Stimulated activated naive CD8-positive, alpha-beta T cell treated with anti-CD3 and anti-CD28 coated beads, Interleukin-15, amount 100 ng/mL, for 72 hours (primary cell): ENCODE results near the gene MCM8.

ENCODE experiments used
- ATAC-seq: fragments of 150-1000 bp; cut with Tn5 transposase; 2 replicates; pipeline ENCODE4 v1.10.0; 2021; ENCODE audit warnings: mild to moderate bottlenecking, moderate library complexity
- DNase-seq, 2 donors: peaks; one replicate each; pipeline ENCODE4 v3.0.0; 2021 to 2022
- H3K27ac Mint-ChIP-seq, 2 donors: one replicate each; pipeline ENCODE4 v1.8.0; 2022; ENCODE audit warnings: mild to moderate bottlenecking in 2 of 2, mixed read lengths in 2 of 2, moderate library complexity in 2 of 2
- H3K27me3 Mint-ChIP-seq: one replicate; pipeline ENCODE4 v1.8.0; 2022; ENCODE audit warnings: mixed read lengths
- H3K4me1 Mint-ChIP-seq: one replicate; pipeline ENCODE4 v1.8.0; 2022; ENCODE audit warnings: mild to moderate bottlenecking, mixed read lengths
- H3K4me3 Mint-ChIP-seq, 2 donors: one replicate each; pipeline ENCODE4 v1.8.0; 2022; ENCODE audit warnings: mild to moderate bottlenecking in 2 of 2, mixed read lengths in 2 of 2, moderate library complexity in 1 of 2
- H3K9me3 Mint-ChIP-seq, 2 donors: one replicate each; pipeline ENCODE4 v1.8.0; 2022; ENCODE audit warnings: mixed read lengths in 2 of 2

The MCM8 gene

GRCh38 chr20:6040958-6041807 is 90.7 kb downstream of the MCM8 start:
- ATAC-seq (peak; percentile 67), DNase-seq (no peak)
- H3K4me1 Mint-ChIP-seq, result no peaks in the 10 kb centered on the region
- no peaks in the 10 kb centered on the region for H3K27me3 Mint-ChIP-seq
- H3K4me3 Mint-ChIP-seq, result no peak overlapping the region
- no peaks in the 10 kb centered on the region for H3K9me3 Mint-ChIP-seq
- no peak overlapping the region for H3K27ac Mint-ChIP-seq

DNA sequence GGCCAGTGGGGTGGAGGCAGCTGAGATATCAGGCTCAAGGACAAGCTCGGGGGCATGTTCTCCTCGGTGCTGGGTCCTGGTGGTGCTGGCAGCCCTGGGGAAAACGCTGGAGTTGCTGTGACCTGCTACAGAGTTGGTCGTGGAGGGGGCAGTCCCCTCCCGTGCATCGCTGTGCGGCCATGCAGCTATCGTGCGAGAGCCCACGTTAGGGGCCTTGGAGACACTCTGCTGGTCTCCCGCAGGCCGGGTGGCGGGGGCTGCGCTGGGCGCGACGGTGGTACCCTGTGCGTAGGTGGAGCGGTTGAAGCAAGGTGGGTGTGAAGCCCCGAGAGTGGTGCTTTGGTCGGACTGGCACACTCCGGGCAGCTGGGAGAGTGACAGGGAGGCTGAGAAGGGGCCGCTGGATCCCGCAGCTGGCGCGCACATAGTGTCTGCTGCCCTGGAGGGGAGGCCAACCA is 91.4 kb downstream of the MCM8 start:
- DNase-seq (no peak), ATAC-seq (peak; percentile 49)
- Mint-ChIP-seq H3K27me3 (no peaks in the 10 kb centered on the region), H3K27ac (no peak overlapping the region), H3K4me3 (no peak overlapping the region), H3K4me1 (no peaks in the 10 kb centered on the region), H3K9me3 (no peaks in the 10 kb centered on the region)

- H3K9me3 Mint-ChIP-seq, result no peaks in the 10 kb centered on the region
- H3K27ac Mint-ChIP-seq, result no peak overlapping the region
- ATAC-seq (no peak), DNase-seq (no peak)
- no peaks in the 10 kb centered on the region for H3K27me3 Mint-ChIP-seq
- H3K4me3 Mint-ChIP-seq, result no peak overlapping the region
- no peaks in the 10 kb centered on the region for H3K4me1 Mint-ChIP-seq
Observed at GRCh38 chr20:6044115-6044514, 93.7 kb downstream of the MCM8 start.

DNA sequence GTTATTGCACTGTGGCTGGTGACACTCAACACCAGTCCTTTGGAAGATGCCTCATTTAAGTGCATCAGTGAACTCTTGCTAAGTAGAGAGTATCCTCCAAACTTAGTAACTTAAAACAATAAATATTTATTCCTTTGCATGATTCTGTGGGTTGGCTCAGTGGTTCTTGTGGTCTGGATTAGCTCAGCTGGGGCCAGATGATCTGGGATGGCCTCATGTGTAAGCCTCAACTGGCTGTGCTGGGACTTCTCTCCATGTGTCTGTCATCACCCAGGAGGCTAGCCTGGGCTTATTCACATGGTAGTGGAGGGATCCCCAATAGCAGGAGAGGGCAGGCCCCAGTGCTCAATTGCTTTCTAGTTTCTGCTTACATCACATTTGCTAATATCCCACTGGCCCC is 95.1 kb downstream of the MCM8 start:
- H3K4me1 Mint-ChIP-seq, result no peaks in the 10 kb centered on the region
- no peak for DNase-seq
- no peak for ATAC-seq
- no peak overlapping the region for H3K27ac Mint-ChIP-seq
- H3K27me3 Mint-ChIP-seq, result peaks cover 9% of the 10 kb centered on the region
- H3K9me3 Mint-ChIP-seq, result no peaks in the 10 kb centered on the region
- no peak overlapping the region for H3K4me3 Mint-ChIP-seq

DNA sequence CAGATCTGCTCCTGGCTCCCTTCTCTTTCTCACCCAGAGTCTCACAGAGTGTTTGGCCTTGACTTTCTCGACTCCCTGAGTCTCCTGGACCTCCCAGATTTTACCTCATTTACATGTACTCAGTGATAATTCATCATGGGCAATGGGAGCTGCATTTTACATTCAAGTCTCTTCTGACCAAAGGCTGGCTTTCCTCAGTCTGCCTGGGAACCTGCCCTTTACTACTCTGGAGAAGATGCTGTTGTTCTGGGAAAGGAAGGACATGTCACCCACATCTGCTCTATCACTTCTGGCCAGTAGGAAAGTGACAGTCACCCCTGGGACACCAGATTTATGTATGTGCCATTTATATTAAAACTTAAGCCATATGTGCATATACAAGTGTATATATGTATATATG is 96.0 kb downstream of the MCM8 start:
- Mint-ChIP-seq H3K27ac (no peak overlapping the region), H3K9me3 (no peaks in the 10 kb centered on the region), H3K27me3 (peaks cover 17% of the 10 kb centered on the region), H3K4me1 (no peaks in the 10 kb centered on the region), H3K4me3 (no peak overlapping the region)
- DNase-seq (no peak), ATAC-seq (no peak)

GRCh38 chr20:6048391-6048790 is 97.9 kb downstream of the MCM8 start:
- no peak for DNase-seq
- Mint-ChIP-seq H3K4me3 (no peak overlapping the region), H3K9me3 (no peaks in the 10 kb centered on the region), H3K4me1 (peaks cover 12% of the 10 kb centered on the region), H3K27ac (no peak overlapping the region), H3K27me3 (peaks cover 36% of the 10 kb centered on the region)
- ATAC-seq, result no peak
